HepG2 (cell line): Measurements from ENCODE around the gene CMIP. TPM values are rescaled to one million over a fixed set of nuclear protein-coding genes. Genes with fewer than 3 reads are reported as not detected.

Source experiments
- ADNP ChIP-seq: sonication (generic); formaldehyde crosslinking; IDR thresholded peaks from 2 replicates; pipeline ENCODE4 v1.4.0; 2020; ENCODE audit warnings: missing genetic modification reagents
- AKNA ChIP-seq: sonication (generic); formaldehyde crosslinking; IDR thresholded peaks from 2 replicates; pipeline ENCODE4 v1.4.0; 2020; ENCODE audit warnings: missing genetic modification reagents, borderline replicate concordance
- GFI1 ChIP-seq: sonication (generic); formaldehyde crosslinking; IDR thresholded peaks from 2 replicates; pipeline ENCODE4 v1.5.0; 2020; ENCODE audit warnings: missing genetic modification reagents, mild to moderate bottlenecking, borderline replicate concordance
- GMEB2 ChIP-seq: IDR thresholded peaks from 2 replicates; pipeline ENCODE4 v1.6.1; 2016; ENCODE audit warnings: missing biosample characterization, missing genetic modification reagents, low read depth
- HDAC2 ChIP-seq: sonication (generic); formaldehyde crosslinking; IDR thresholded peaks from 2 replicates; pipeline ENCODE4 v1.4.0; 2020; ENCODE audit warnings: missing genetic modification reagents
- HHEX ChIP-seq: IDR thresholded peaks from 2 replicates; pipeline ENCODE4 v1.6.1; 2016; ENCODE audit warnings: control low read depth
- NCOR1 ChIP-seq: fragments of 200-600 bp; sonication (generic); IDR thresholded peaks from 2 replicates; pipeline ENCODE4 v1.7.0; 2017; ENCODE audit warnings: antibody characterized with exemption, low read length, borderline replicate concordance
- RBAK ChIP-seq: sonication (generic); formaldehyde crosslinking; IDR thresholded peaks from 2 replicates; pipeline ENCODE4 v1.5.1; 2020; ENCODE audit warnings: mild to moderate bottlenecking, missing genetic modification reagents
- RFX1 ChIP-seq: fragments of 450-650 bp; IDR thresholded peaks from 2 replicates; pipeline ENCODE4 v1.6.1; 2017
- SNAI1 ChIP-seq: sonication (generic); formaldehyde crosslinking; IDR thresholded peaks from 2 replicates; pipeline ENCODE4 v1.5.0; 2020; ENCODE audit warnings: mild to moderate bottlenecking, missing genetic modification reagents, borderline replicate concordance
- SOX13 ChIP-seq, 3 experiments: fragments of 450-650 bp in 1 of 3; sonication (generic) in 1 of 3; formaldehyde crosslinking in 1 of 3; IDR thresholded peaks in 2 of 3; conservative IDR thresholded peaks in 1 of 3; 2 replicates each; pipeline versions ENCODE4 v1.5.0 to v1.6.1; 2016 to 2020; ENCODE audit warnings: antibody characterized with exemption in 1 of 3, mild to moderate bottlenecking in 1 of 3, missing compliant biosample characterization in 1 of 3, missing genetic modification reagents in 1 of 3, moderate library complexity in 1 of 3
- WIZ ChIP-seq: sonication (generic); formaldehyde crosslinking; IDR thresholded peaks from 2 replicates; pipeline ENCODE4 v1.5.1; 2020; ENCODE audit warnings: mild to moderate bottlenecking, missing genetic modification reagents
- ZBTB38 ChIP-seq: sonication (generic); formaldehyde crosslinking; IDR thresholded peaks from 2 replicates; pipeline ENCODE4 v1.5.1; 2020; ENCODE audit warnings: mild to moderate bottlenecking, missing genetic modification reagents
- ZFP62 ChIP-seq: sonication (generic); formaldehyde crosslinking; IDR thresholded peaks from 2 replicates; pipeline ENCODE4 v1.4.0; 2020; ENCODE audit warnings: missing genetic modification reagents
- ZHX1 ChIP-seq: sonication (generic); formaldehyde crosslinking; IDR thresholded peaks from 2 replicates; pipeline ENCODE4 v1.8.1; 2022; ENCODE audit warnings: low read depth, mild to moderate bottlenecking, missing genetic modification reagents
- ZNF605 ChIP-seq: sonication (generic); formaldehyde crosslinking; IDR thresholded peaks from 2 replicates; pipeline ENCODE4 v1.8.0; 2022; ENCODE audit warnings: mild to moderate bottlenecking, missing genetic modification reagents
- ZNF616 ChIP-seq: sonication (generic); formaldehyde crosslinking; IDR thresholded peaks from 2 replicates; pipeline ENCODE4 v1.5.0; 2020; ENCODE audit warnings: low read depth, mild to moderate bottlenecking, missing genetic modification reagents
- ZNF772 ChIP-seq: sonication (generic); formaldehyde crosslinking; IDR thresholded peaks from 2 replicates; pipeline ENCODE4 v1.5.0; 2020; ENCODE audit warnings: mild to moderate bottlenecking, missing genetic modification reagents
- polyA plus RNA-seq, 8 experiments: library from polyadenylated mRNA; depleted of rRNA in 3 of 8; stranded (reverse) in 7 of 8; unstranded in 1 of 8; fragments of >200 nt; fragmentation: Illumina TruSeq in 4 of 8; extraction: Trizol in 4 of 8; gene quantifications; 2 replicates each; pipeline versions ENCODE4 v1.2.1 to v1.2.3, GENCODE V29; 2011 to 2016; ENCODE audit warnings: low read depth in 4 of 8, missing spikeins in 1 of 8, mixed read lengths in 1 of 8; ENCODE audit not compliant: insufficient read depth in 1 of 8
- total RNA-seq, 5 experiments: library from RNA; depleted of rRNA; stranded (reverse); fragments of >200 nt; fragmentation: Illumina TruSeq; extraction: Trizol; gene quantifications; 2 replicates each; pipeline ENCODE4 v1.2.3, GENCODE V29; 2016; ENCODE audit warnings: low read depth in 1 of 5

CMIP gene
- total and polyA plus RNA-seq, 2 of the 13 experiments (the other 11 are each of a cell fraction or from before 2014, with no cell fraction given) = 10.9 to 18.1 TPM

DNA sequence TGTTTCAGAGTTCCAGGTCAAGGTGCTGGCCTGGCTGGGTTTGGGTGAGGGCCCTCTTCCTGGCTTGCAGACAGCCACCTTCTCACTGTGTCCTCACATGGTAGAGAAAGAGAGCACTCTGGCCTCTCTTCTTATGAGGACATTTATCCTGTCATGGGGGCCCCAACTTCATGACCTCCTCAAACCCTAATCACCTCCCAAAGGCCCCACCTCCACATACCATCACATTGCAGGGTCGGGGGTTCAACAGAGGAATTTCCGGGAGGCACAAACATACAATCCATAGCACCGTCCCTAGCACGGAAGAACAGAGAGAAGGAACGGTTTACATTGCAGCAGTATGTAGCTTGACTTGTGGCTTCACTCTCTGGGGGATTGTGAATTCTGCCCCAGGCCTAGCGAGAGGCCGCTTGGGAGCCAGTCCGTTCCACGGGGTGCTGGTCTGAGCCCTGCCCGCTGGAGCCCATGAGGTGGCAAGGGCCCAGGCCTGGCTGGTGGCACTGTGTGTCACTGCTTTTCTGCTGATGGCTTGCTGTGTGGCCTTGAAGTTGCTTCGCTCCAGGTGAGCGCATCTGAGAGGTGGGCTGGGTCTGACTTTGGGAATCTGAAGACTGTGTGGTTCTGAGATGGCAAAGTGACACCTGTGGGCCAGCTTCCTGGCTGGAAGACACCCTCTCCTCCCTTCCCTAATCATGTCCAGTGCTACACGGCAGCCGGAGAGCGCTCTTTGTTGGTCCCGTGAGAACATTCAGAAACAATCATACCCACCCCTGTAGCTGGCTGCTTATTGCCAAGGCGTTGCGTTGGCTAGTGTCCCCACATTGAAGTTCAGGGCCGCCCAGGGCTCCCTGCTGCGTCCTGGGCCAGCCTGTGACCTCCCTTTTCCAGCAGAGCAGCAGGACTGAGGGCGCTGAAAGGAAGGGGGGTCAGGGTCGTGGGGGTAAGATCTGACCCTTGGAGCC is 98.3 kb downstream of the CMIP start (continued):
- no peak for TF ChIP-seq AKNA (CRISPR knock-in tag)
- no peak for TF ChIP-seq SNAI1 (CRISPR knock-in tag)
- no peak; the same call in 1 of the 2 replicates for TF ChIP-seq ADNP (CRISPR knock-in tag)
- no peak for TF ChIP-seq WIZ (CRISPR knock-in tag)
- no peak for TF ChIP-seq HHEX (CRISPR knock-in tag)
- no peak for TF ChIP-seq GMEB2
- 0 out of 2 replicates have a peak, but pooled peaks have one; percentile 49 for TF ChIP-seq NCOR1
- no peak for TF ChIP-seq RFX1
- no peak for TF ChIP-seq RBAK
- TF ChIP-seq SOX13 (IDR thresholded peaks at IDR 0.05) = no peak; the same call in 1 of the 2 replicates
- TF ChIP-seq SOX13 (CRISPR knock-in tag; conservative IDR thresholded peaks at IDR 0.05 in 1 of 2, IDR thresholded peaks at IDR 0.05 in 1 of 2) = peak in 1 of 2 experiments; percentile 63; a peak in 2 of 4 replicates
- peak; percentile 81 for TF ChIP-seq ZNF616 (CRISPR knock-in tag)
- peak; percentile 88; the same call in 1 of the 2 replicates for TF ChIP-seq ZNF772 (CRISPR knock-in tag)
- TF ChIP-seq ZHX1 = no peak
- TF ChIP-seq ZBTB38 (CRISPR knock-in tag) = peak; percentile 69
- TF ChIP-seq ZFP62 = no peak
- peak; percentile 65; the same call in 1 of the 2 replicates for TF ChIP-seq GFI1 (CRISPR knock-in tag)
- peak; percentile 74 for TF ChIP-seq HDAC2 (CRISPR knock-in tag)
- TF ChIP-seq ZNF605 (CRISPR knock-in tag) = peak; percentile 64; the same call in 1 of the 2 replicates
